Duodenal mucosa (tissue), 2 donors: ENCODE measurements around the gene NEU2.
"Not testable (repeated sequence)": the region's sequence is repeated elsewhere in the genome, so short reads cannot be mapped to it uniquely, and the experiment has no call there.

Source experiments
- H3K27ac ChIP-seq: one replicate; pipeline ENCODE4 v1.7.0; 2013; ENCODE audit warnings: low read depth, low read length
- H3K27me3 ChIP-seq, 2 donors: one replicate each; pipeline ENCODE4 v1.7.0; 2013; ENCODE audit warnings: low read length in 2 of 2, control low read depth in 1 of 2; ENCODE audit not compliant: insufficient read depth in 2 of 2, control insufficient read depth in 1 of 2
- H3K36me3 ChIP-seq, 2 donors: one replicate each; pipeline ENCODE4 v1.7.0; 2013; ENCODE audit warnings: low read length in 2 of 2, control low read depth in 1 of 2; ENCODE audit not compliant: insufficient read depth in 2 of 2, control insufficient read depth in 1 of 2
- H3K4me1 ChIP-seq, 2 donors: one replicate each; pipeline ENCODE4 v1.7.0; 2013; ENCODE audit warnings: low read length in 2 of 2, control low read depth in 1 of 2; ENCODE audit not compliant: insufficient read depth in 2 of 2, control insufficient read depth in 1 of 2
- H3K4me3 ChIP-seq, 2 donors: one replicate each; pipeline ENCODE4 v1.7.0; 2013; ENCODE audit warnings: low read length in 2 of 2, low read depth in 1 of 2
- H3K9ac ChIP-seq, 2 donors: one replicate each; pipeline ENCODE4 v1.7.0; 2013; ENCODE audit warnings: low read length in 2 of 2, low read depth in 1 of 2
- H3K9me3 ChIP-seq, 2 donors: one replicate each; pipeline ENCODE4 v1.7.0; 2013; ENCODE audit warnings: low read length in 2 of 2, control low read depth in 1 of 2; ENCODE audit not compliant: control insufficient read depth in 1 of 2

NEU2 gene

GRCh38 chr2:233010569-233011267 lies 21.8 kb upstream of the NEU2 start:
- Histone ChIP-seq H3K4me3 (peak overlapping the region; percentile 64 to 68), H3K27ac (no peak overlapping the region), H3K27me3 (no peaks in the 10 kb centered on the region), H3K4me1 (peaks cover 20 to 25% of the 10 kb centered on the region in 2 donors), H3K36me3 (peaks cover 4 to 8% of the 10 kb centered on the region in 2 donors), H3K9ac (peak overlapping the region; percentile 69 to 85), H3K9me3 (no peaks in the 10 kb centered on the region)

GRCh38 chr2:233011268-233011650 lies 21.2 kb upstream of the NEU2 start:
- no peaks in the 10 kb centered on the region for H3K9me3 ChIP-seq
- peaks cover 4 to 5% of the 10 kb centered on the region in 2 donors for H3K36me3 ChIP-seq
- no peak overlapping the region for H3K27ac ChIP-seq
- peaks cover 20 to 25% of the 10 kb centered on the region in 2 donors for H3K4me1 ChIP-seq
- H3K4me3 ChIP-seq, result peak overlapping the region; percentile 64 to 68
- H3K9ac ChIP-seq, result peak overlapping the region; percentile 69 to 85
- H3K27me3 ChIP-seq, result no peaks in the 10 kb centered on the region

GRCh38 chr2:233011702-233012131 lies 20.8 kb upstream of the NEU2 start:
- Histone ChIP-seq H3K36me3 (peaks cover 3 to 4% of the 10 kb centered on the region in 2 donors), H3K4me3 (peak overlapping the region; percentile 64 to 68), H3K9me3 (no peaks in the 10 kb centered on the region), H3K27ac (peak overlapping the region; percentile 79), H3K4me1 (peaks cover 20 to 25% of the 10 kb centered on the region in 2 donors), H3K9ac (peak overlapping the region; percentile 69 to 85), H3K27me3 (no peaks in the 10 kb centered on the region)

- no peaks in the 10 kb centered on the region for H3K9me3 ChIP-seq
- H3K36me3 ChIP-seq, result peaks cover under 1 to 4% of the 10 kb centered on the region in 2 donors
- peaks cover 20 to 25% of the 10 kb centered on the region in 2 donors for H3K4me1 ChIP-seq
- peak overlapping the region; percentile 79 for H3K27ac ChIP-seq
- H3K4me3 ChIP-seq, result peak overlapping the region; percentile 64 to 68
- peak overlapping the region; percentile 69 to 85 for H3K9ac ChIP-seq
- no peaks in the 10 kb centered on the region for H3K27me3 ChIP-seq
Measured at GRCh38 chr2:233012301-233012971, 20.0 kb upstream of the NEU2 start.

- no peaks in the 10 kb centered on the region for H3K27me3 ChIP-seq
- peak within 1 kb of the TSS; percentile 79 for H3K27ac ChIP-seq
- peaks cover 0 to 4% of the 10 kb centered on the region in 2 donors for H3K36me3 ChIP-seq
- H3K9ac ChIP-seq, result peak within 1 kb of the TSS; percentile 69 to 85
- no peaks in the 10 kb centered on the region for H3K9me3 ChIP-seq
- peaks cover 20 to 27% of the 10 kb centered on the region in 2 donors for H3K4me1 ChIP-seq
- peak within 1 kb of the TSS; percentile 64 to 68 for H3K4me3 ChIP-seq
Measured at GRCh38 chr2:233013027-233013461, 19.4 kb upstream of the NEU2 start, which contains the start of gene NGEF. NGEF (minus strand) TSS chr2:233013256; CDS start chr2:232974890, 38,366 bp downstream.

- Histone ChIP-seq H3K27ac (no peak overlapping the region), H3K36me3 (no peaks in the 10 kb centered on the region)
Measured at GRCh38 chr2:233013650-233014049, 18.8 kb upstream of the NEU2 start.

GRCh38 chr2:233015019-233015645 lies 17.3 kb upstream of the NEU2 start:
- peaks cover 14 to 30% of the 10 kb centered on the region in 2 donors for H3K4me1 ChIP-seq
- H3K4me3 ChIP-seq, result no peak overlapping the region
- no peaks in the 10 kb centered on the region for H3K27me3 ChIP-seq
- no peaks in the 10 kb centered on the region for H3K9me3 ChIP-seq
- no peak overlapping the region for H3K9ac ChIP-seq
- no peaks in the 10 kb centered on the region for H3K36me3 ChIP-seq
- H3K27ac ChIP-seq, result no peak overlapping the region

More at GRCh38 chr2:233013650-233014049, 18.8 kb upstream of the NEU2 start:
- Histone ChIP-seq H3K4me3 (peak overlapping the region in 1 of 2 donors; percentile 68), H3K9ac (no peak overlapping the region), H3K9me3 (no peaks in the 10 kb centered on the region), H3K27me3 (no peaks in the 10 kb centered on the region), H3K4me1 (peaks cover 20 to 33% of the 10 kb centered on the region in 2 donors)

- Histone ChIP-seq H3K9ac (no peak overlapping the region), H3K36me3 (no peaks in the 10 kb centered on the region), H3K27ac (no peak overlapping the region), H3K9me3 (no peaks in the 10 kb centered on the region), H3K27me3 (no peaks in the 10 kb centered on the region), H3K4me1 (peaks cover 7 to 10% of the 10 kb centered on the region in 2 donors), H3K4me3 (no peak overlapping the region)
Measured at GRCh38 chr2:233017947-233018346, 14.5 kb upstream of the NEU2 start.

GRCh38 chr2:233019610-233020009 lies 12.9 kb upstream of the NEU2 start:
- not testable (repeated sequence) for H3K27me3 ChIP-seq, H3K9ac ChIP-seq, H3K9me3 ChIP-seq, H3K4me3 ChIP-seq, H3K4me1 ChIP-seq, H3K27ac ChIP-seq, H3K36me3 ChIP-seq

- Histone ChIP-seq H3K9ac (no peak overlapping the region), H3K27me3 (no peaks in the 10 kb centered on the region), H3K36me3 (no peaks in the 10 kb centered on the region), H3K27ac (no peak overlapping the region), H3K4me3 (no peak overlapping the region), H3K9me3 (no peaks in the 10 kb centered on the region), H3K4me1 (peaks cover 0 to 10% of the 10 kb centered on the region in 2 donors)
Measured at GRCh38 chr2:233020454-233020853, 12.0 kb upstream of the NEU2 start.
